SIG-M5 treated with dmso at 0.1 percent for 504 hours (cell line): ENCODE measurements around the gene ELN.

ENCODE experiments used
- DNase-seq: peaks from one replicate; lab custom pipeline; 2025; ENCODE audit not compliant: unreplicated experiment; lab: John Stamatoyannopoulos, UW

Gene ELN

GRCh38 chr7:74092321-74092963 is 64.5 kb downstream of the ELN start:
- no peak for DNase-seq

GRCh38 chr7:74092964-74093471 is 65.0 kb downstream of the ELN start:
- no peak for DNase-seq

- no peak for DNase-seq
Measured at GRCh38 chr7:74093671-74094223, 65.8 kb downstream of the ELN start.

- DNase-seq: peak; percentile 75
Measured at GRCh38 chr7:74094224-74095101, 66.5 kb downstream of the ELN start.

- DNase-seq: no peak
Measured at GRCh38 chr7:74095135-74095534, 67.2 kb downstream of the ELN start.

- no peak for DNase-seq
Measured at GRCh38 chr7:74097937-74098614, 70.1 kb downstream of the ELN start.

GRCh38 chr7:74099031-74099430 is 71.1 kb downstream of the ELN start:
- DNase-seq: no peak

- DNase-seq: no peak
Measured at GRCh38 chr7:74101061-74101681, 73.2 kb downstream of the ELN start.

GRCh38 chr7:74103219-74103772 is 75.3 kb downstream of the ELN start:
- DNase-seq: no peak

GRCh38 chr7:74104702-74105101 is 76.7 kb downstream of the ELN start:
- no peak for DNase-seq

- no peak for DNase-seq
Measured at GRCh38 chr7:74105992-74106391, 78.0 kb downstream of the ELN start.

- DNase-seq: no peak
Measured at GRCh38 chr7:74106846-74107245, 78.9 kb downstream of the ELN start.

- no peak for DNase-seq
Measured at GRCh38 chr7:74115326-74115725, 87.4 kb downstream of the ELN start.

GRCh38 chr7:74116356-74116755 is 88.4 kb downstream of the ELN start:
- DNase-seq: no peak
